Activated naive CD4-positive, alpha-beta T cell treated with anti-CD3 and anti-CD28 coated beads, Interleukin-2, amount 50 U/mL, for 16 hours (primary cell): ENCODE measurements around the gene PDIA6.

Source experiments
- DNase-seq: peaks from one replicate; pipeline ENCODE4 v3.0.0-alpha.2; 2020

The PDIA6 gene, protein sequence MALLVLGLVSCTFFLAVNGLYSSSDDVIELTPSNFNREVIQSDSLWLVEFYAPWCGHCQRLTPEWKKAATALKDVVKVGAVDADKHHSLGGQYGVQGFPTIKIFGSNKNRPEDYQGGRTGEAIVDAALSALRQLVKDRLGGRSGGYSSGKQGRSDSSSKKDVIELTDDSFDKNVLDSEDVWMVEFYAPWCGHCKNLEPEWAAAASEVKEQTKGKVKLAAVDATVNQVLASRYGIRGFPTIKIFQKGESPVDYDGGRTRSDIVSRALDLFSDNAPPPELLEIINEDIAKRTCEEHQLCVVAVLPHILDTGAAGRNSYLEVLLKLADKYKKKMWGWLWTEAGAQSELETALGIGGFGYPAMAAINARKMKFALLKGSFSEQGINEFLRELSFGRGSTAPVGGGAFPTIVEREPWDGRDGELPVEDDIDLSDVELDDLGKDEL

GRCh38 chr2:10812362-10813162, at the start of gene PDIA6:
PDIA6 (minus strand) TSS chr2:10812785; CDS start chr2:10812696, 89 bp downstream.
- peak; percentile 95 for DNase-seq

DNA sequence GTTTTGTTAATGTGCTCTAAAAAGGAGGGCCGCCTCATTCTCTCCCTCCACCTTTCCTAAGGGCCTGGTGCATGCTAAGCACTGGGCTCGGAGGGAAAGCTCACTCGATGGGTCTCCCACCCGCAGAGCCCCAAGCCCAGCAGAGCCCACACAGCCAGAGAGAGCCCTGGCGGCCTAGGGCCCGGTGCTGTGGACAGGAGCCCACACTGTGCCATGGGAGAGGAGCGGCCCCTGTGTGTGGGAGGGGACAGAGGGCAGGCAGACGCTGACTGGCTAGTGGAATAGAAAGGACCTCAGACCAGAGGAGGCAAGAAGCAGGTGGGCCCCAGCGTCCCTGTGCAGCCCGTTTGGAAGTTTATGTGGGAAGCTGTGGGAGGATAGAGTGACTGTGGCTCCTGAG, 49.7 kb upstream of the PDIA6 start:
- no peak for DNase-seq

GRCh38 chr2:10861765-10862164, 49.2 kb upstream of the PDIA6 start:
- no peak for DNase-seq

DNA sequence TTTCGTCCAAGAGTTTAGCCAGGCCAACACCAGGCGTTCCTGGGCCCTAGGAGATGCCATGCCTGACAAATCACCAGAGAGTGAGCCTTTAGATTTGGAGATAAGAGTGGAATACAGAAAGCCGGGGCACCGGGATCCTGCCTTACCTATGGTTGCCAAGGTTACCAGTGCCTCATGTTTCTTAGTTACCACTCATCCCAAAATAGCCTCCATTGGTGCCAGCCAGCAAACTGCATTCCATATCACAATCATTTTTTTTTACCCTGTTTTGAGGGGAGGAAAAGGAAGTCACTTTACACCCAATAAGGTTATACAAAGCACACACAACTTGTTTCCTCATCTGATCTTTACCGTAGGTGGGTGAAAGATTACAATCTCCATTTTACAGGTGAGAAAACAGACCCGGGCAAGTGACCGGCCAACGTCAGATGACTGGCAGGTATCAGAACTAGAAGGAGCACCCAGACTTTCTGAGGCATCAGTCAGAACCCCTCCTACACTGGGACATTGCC, 48.3 kb upstream of the PDIA6 start:
- DNase-seq: no peak

DNA sequence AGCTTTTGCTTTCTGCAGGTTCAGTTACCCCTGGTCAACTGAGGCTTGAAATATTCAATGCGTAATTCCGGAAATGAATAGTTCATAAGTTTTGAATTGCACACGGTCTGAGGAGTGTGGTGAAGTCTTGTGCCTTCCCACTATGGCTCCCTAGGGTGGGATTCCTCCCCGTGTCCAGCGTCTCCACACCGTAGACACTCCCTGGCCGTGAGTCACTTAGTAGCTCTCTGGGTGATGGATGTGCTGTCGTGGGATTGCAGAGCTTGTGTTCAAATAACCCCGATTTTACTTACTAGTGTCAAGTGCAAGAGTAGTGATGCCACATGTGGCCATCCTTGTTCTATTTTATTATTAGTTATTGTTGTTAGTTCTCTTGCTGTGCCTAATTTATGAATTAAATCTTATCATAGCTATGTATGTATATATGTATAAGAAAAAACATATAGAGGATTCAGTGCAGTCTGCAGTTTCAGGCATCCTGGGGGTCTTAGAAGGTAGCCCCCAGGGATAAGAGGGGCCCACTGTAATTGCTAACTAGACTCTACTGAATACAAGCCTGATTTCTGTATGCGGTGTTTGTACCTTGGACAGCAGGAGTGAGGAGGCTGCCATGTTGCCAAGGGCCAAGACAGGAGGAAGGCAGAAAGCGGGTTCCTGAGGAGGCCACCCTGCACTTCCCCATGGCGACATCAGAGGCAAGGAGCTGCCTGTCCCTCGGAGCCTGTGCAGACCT, 47.7 kb upstream of the PDIA6 start:
- no peak for DNase-seq

DNA sequence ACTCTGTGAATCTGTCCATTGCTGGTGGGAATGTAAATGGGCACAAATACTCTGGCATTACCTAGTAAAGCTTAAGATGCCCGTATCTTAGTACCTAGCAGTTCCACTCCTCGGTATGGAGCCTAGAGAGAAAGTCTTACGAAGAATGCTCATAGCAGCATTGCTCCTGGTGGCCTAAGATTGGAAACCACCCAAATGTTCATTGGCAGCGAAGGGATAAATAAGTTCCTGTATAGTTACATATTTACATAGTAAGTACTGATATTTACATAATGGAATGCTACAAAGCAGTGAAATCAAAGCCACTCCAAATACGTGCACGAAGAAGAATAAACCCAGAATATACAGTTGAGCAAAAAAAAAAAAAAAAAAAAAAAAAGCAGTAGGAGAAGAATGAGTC, 46.7 kb upstream of the PDIA6 start:
- no peak for DNase-seq

DNA sequence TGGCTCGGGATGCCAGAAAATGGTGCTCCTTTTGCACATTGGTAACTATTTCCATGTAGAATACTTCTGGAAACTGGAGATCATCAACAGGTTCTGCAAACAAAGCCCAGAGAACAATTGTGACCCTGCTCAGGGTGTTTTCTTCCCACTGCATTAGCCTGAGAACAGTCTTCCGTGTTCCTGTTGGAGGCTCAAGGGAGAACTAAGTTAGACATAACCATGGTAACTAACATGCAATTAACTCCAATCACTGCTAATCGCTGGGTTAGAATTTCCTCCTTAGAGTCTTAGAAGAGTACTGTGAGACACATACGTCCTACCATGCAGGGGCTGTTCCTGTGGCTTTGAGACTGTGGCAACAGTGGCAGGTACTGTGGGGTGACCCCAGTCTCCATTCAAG, 36.0 kb upstream of the PDIA6 start:
- no peak for DNase-seq

DNA sequence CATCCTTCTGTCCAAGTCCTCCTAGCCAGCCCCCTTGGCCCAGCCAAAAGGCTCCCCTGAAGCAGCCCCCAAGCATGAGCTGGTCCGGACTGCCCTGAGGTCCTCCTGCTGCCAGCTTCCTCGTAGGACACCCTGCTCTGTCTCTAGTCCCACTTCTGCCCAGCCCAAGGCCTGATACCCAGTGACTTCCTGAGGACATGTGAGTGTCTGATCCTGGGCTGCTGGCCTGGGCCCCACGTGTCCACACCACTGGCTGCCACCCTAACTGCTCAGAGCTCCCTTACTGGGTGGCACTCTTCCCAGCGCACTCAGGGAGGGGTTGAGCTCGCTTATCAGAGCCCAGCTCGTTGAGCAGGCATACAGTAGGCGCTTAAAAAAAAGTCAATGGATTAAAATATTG, 34.4 kb upstream of the PDIA6 start:
- no peak for DNase-seq

GRCh38 chr2:10846110-10846861, 33.7 kb upstream of the PDIA6 start:
- DNase-seq: no peak

GRCh38 chr2:10845640-10846039, 33.1 kb upstream of the PDIA6 start:
- DNase-seq: no peak

DNA sequence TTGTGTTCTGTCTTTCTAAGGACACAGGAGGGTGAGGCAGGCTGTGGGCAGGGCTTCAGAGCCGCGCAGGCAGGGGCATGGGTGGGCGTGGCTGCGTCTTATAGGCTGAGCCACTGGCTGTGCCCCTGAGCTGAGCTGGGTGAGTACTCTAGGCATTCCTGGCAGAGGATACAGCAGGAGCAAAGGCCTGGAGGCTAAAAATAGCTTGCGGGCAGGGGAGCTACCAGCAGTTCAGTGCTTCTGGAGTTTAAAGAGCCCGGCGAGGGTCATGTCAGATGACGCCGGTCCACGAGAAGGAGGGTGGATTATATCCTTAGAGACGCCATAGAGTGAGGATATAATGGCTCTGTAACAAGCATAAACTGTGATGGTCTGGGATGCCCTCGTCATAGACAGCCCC, 31.5 kb upstream of the PDIA6 start:
- DNase-seq: no peak

GRCh38 chr2:10842506-10842905, 29.9 kb upstream of the PDIA6 start:
- DNase-seq: no peak

GRCh38 chr2:10841547-10842219, 29.1 kb upstream of the PDIA6 start:
- DNase-seq: no peak

DNA sequence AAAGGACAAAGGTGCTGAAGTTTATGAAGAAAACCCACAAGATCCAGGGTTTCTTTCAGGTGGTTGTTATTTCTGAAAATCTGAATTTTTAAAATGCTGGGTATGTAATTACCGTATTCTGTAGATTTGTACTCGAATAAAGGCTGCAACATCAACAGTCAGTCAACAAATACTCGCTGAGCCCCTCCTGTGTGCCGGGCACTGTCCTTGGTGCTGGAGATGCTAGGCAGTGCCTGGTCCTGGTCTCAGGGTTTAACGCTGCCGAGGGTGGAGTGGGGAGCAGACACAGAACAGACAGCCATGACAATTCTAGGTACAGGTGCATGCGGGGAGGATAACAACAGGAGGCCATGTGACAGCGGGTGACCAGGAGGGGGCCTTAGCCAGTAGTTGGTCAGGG, 27.2 kb upstream of the PDIA6 start:
- no peak for DNase-seq

GRCh38 chr2:10838734-10839133, 26.1 kb upstream of the PDIA6 start:
- DNase-seq: no peak

DNA sequence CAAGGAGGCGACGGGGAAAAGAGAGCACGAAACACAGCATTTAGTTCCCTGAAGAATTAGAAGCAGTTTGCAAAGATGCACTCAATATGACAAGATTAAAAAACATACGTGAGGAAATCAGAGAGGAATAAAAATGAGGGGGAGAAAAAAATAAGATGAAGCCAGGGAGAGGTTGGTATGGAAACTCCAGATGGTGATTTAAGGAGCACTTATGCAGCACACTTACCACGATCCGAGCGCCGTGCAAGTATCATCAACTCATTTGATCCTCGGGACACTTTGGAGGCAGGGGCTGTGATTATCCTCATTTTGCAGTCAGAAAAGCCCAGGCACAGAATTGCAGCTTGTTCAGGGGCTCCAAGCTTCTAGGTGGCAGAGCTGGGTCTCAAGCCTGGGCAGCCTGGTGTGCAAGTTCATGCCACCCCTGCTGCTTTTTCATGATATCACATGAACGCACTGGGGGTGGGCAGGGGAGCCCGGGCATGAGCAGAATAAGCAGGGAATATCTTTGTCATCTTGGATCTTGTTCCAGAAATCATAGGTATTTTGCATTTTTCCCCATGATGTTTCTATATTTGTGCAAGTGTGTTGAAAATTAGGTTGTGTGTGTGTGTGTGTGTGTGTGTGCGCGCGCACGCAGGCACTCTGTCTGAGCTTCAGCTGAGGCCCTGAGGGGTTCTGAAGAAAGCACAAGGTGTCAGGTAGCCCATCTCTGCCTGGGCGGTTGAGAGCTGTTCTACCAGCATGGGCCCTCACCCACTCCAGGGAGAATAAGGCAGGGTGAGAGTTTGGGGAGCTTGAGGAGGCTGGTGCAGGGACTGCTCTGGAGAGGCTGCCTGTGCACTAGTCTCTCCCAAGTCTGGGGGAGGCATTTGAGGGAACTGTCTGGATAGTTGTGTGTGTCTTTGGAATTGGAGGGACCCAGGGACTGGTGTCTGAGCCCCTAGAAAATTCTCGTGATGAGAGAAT, 25.0 kb upstream of the PDIA6 start:
- DNase-seq: no peak

- peak; percentile 83 for DNase-seq
These were observed 22.7 kb upstream of the PDIA6 start for GRCh38 chr2:10835052-10835970.

DNA sequence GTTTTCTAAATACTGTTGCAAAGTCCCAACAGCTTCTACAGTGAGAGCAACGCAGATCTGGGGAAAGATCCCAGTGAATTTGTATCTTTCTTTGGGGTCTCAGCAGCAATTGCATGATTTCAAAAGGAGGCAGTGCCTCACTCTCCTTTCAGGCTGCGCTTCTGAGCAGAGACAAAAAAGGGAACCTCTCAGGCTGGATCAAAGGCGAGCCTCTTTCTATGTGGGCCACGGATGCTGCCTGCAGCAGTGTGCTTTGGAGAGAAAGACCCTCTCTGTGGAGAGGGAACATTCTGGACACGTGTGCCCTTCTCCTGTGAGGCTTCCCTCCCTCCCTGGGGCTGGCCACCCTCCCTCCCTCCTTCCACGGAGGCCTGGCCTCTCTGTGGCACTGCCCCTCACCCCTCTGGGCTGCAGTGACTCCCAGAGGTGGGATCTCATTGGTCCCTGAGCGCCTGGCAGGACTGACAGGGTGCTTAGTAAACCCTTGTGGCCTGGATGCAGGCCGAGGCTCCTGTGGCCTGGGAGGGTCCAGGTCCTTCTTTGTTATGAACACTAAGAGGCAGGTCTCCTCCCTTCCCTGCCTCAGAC, 21.6 kb upstream of the PDIA6 start:
- DNase-seq: no peak

DNA sequence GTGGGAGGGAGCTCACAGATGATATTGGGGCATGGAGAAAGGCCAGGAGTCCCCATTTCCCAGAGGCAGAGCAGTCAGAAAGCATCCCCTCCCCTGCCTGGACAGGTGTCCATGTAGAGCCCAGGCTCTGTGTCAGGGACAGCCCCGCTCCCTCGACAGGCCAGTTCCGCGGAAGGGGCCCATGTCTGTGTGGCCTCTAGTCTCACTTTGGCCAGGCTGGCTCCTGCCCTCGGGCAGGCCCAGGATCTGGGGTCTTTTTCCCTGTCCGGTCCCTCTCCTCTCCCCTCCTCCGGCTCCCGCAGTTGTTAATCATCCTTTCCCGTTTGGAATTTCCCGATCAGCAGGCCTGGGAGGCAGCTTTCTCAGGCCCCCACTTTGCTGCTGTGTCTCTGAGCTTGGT, 20.4 kb upstream of the PDIA6 start:
- no peak for DNase-seq
